HepG2 (cell line): ENCODE data around the gene GPR156. TPM values are rescaled to one million over a fixed set of nuclear protein-coding genes. Genes with fewer than 3 reads are reported as not detected.

Source experiments
- ATAC-seq: fragments of 200-7000 bp; cut with Tn5 transposase; 3 replicates; pipeline ENCODE4 v1.9.1; 2020; ENCODE audit warnings: mild to moderate bottlenecking, moderate library complexity
- BruUV-seq: library from RNA; stranded (reverse); fragments of 400-500 nt; replicated peaks from 2 replicates; lab custom pipeline; 2021; lab: Mats Ljungman, UMichigan
- CTCF ChIA-PET: fragments of 300-600 bp; formaldehyde crosslinking; extraction: SDS; loops from one replicate; lab custom pipeline; 2021; ENCODE audit warnings: low total read pairs, inconsistent platforms, low intra/inter-chr PET ratio; lab: Yijun Ruan, JAX
- POLR2A ChIA-PET: fragments of 350-600 bp; sonication (Branson Sonifier 250); formaldehyde crosslinking; loops from one replicate; lab custom pipeline; 2020; ENCODE audit warnings: antibody characterized with exemption, inconsistent platforms; lab: Yijun Ruan, JAX
- DNase-seq: peaks from one replicate; pipeline ENCODE4 v3.0.0-alpha.2; 2015; ENCODE audit warnings: low spot score
- FAIRE-seq: peaks from 3 replicates; lab custom pipeline; 2011; peaks lifted over from hg19 to GRCh38; lab: Jason Lieb, UNC
- H2AFZ ChIP-seq: one replicate; pipeline ENCODE4 v1.6.1; 2011; ENCODE audit warnings: low read length, inconsistent platforms
- H3K27ac ChIP-seq: fragments of 300-600 bp; 3 replicates; pipeline ENCODE4 v1.8.0; 2011; ENCODE audit warnings: mixed run types, mild to moderate bottlenecking, mixed read lengths, low read length, inconsistent platforms; ENCODE audit not compliant: insufficient read depth; ENCODE audit errors: extremely low read length
- H3K27me3 ChIP-seq, 2 experiments: fragments of 200-600 bp in 1 of 2; 2 replicates in 1 of 2; 3 replicates in 1 of 2; pipeline versions ENCODE4 v1.6.0 to v1.8.0; 2011; ENCODE audit warnings: low read length in 2 of 2, mild to moderate bottlenecking in 2 of 2, moderate library complexity in 2 of 2, inconsistent platforms in 1 of 2; ENCODE audit not compliant: insufficient read depth in 2 of 2, control insufficient read depth in 1 of 2
- H3K36me3 ChIP-seq, 2 experiments: fragments of 200-600 bp in 1 of 2; replicated peaks in 1 of 2; 2 replicates in 1 of 2; 3 replicates in 1 of 2; pipeline versions ENCODE4 v1.5.1 to v1.8.0; 2011; ENCODE audit warnings: low read length in 2 of 2, inconsistent platforms in 1 of 2; ENCODE audit not compliant: insufficient read depth in 2 of 2, control insufficient read depth in 1 of 2
- H3K4me1 ChIP-seq: 2 replicates; pipeline ENCODE4 v1.5.1; 2012; ENCODE audit warnings: low read length, inconsistent platforms; ENCODE audit not compliant: insufficient read depth
- H3K4me2 ChIP-seq: 2 replicates; pipeline ENCODE4 v1.6.0; 2011; ENCODE audit warnings: low read depth, low read length, inconsistent platforms
- H3K4me3 ChIP-seq, 3 experiments: fragments of 200-600 bp in 1 of 3; sonication (generic), shearing (Covaris generic) in 1 of 3; replicated peaks in 1 of 3; 2 replicates each; pipeline ENCODE4 v1.5.1; 2011 to 2016; ENCODE audit warnings: low read length in 3 of 3, inconsistent platforms in 2 of 3, low read depth in 2 of 3, mild to moderate bottlenecking in 2 of 3, control low read depth in 1 of 3, mixed read lengths in 1 of 3; ENCODE audit not compliant: insufficient read depth in 1 of 3
- H3K79me2 ChIP-seq: one replicate; pipeline ENCODE4 v1.6.1; 2011; ENCODE audit warnings: low read length, inconsistent platforms; ENCODE audit not compliant: insufficient read depth
- H3K9ac ChIP-seq: 2 replicates; pipeline ENCODE4 v1.6.0; 2011; ENCODE audit warnings: mild to moderate bottlenecking, low read depth, low read length, inconsistent platforms; ENCODE audit not compliant: insufficient read depth
- H3K9me3 ChIP-seq: 2 replicates; pipeline ENCODE4 v1.5.1; 2012; ENCODE audit warnings: mild to moderate bottlenecking, low read length
- H4K20me1 ChIP-seq: 2 replicates; pipeline ENCODE4 v1.6.0; 2011; ENCODE audit warnings: inconsistent platforms, mild to moderate bottlenecking, low read length, moderate library complexity; ENCODE audit not compliant: insufficient read depth
- ARHGAP35 ChIP-seq: sonication (generic); formaldehyde crosslinking; IDR thresholded peaks from 2 replicates; pipeline ENCODE4 v1.9.0; 2022; ENCODE audit warnings: mild to moderate bottlenecking, inconsistent platforms, moderate library complexity, missing genetic modification reagents, borderline replicate concordance
- CENPX ChIP-seq: sonication (generic); formaldehyde crosslinking; IDR thresholded peaks from 2 replicates; pipeline ENCODE4 v1.9.0; 2021; ENCODE audit warnings: mild to moderate bottlenecking, missing genetic modification reagents, moderate library complexity
- ELF3 ChIP-seq: IDR thresholded peaks from 2 replicates; pipeline ENCODE4 v1.6.1; 2016; ENCODE audit warnings: missing genetic modification reagents, missing compliant biosample characterization
- EP300 ChIP-seq, 3 experiments: sonication (generic) in 1 of 3; formaldehyde crosslinking in 1 of 3; IDR thresholded peaks; 2 replicates each; pipeline versions ENCODE4 v1.5.1 to v1.6.1; 2011 to 2020; ENCODE audit warnings: low read depth in 2 of 3, low read length in 2 of 3, borderline replicate concordance in 1 of 3, improper control_type of control experiment in 1 of 3, mild to moderate bottlenecking in 1 of 3, missing genetic modification reagents in 1 of 3, moderate library complexity in 1 of 3
- GATA4 ChIP-seq: sonication (generic); IDR thresholded peaks from 2 replicates; pipeline ENCODE4 v1.6.1; 2016; ENCODE audit warnings: antibody characterized with exemption, low read depth, borderline replicate concordance
- NR1H2 ChIP-seq: sonication (generic); formaldehyde crosslinking; IDR thresholded peaks from 2 replicates; pipeline ENCODE4 v1.8.1; 2022; ENCODE audit warnings: low read depth, missing genetic modification reagents, borderline replicate concordance
- POLR2A ChIP-seq, 2 experiments: IDR thresholded peaks; 2 replicates each; pipeline ENCODE4 v1.6.1; 2011; ENCODE audit warnings: low read depth in 2 of 2, low read length in 2 of 2, mild to moderate bottlenecking in 1 of 2, moderate library complexity in 1 of 2; ENCODE audit not compliant: insufficient read depth in 1 of 2
- POLR2G ChIP-seq: fragments of 200-400 bp; formaldehyde crosslinking; IDR thresholded peaks from 2 replicates; pipeline ENCODE4 v1.6.1; 2018; ENCODE audit warnings: mild to moderate bottlenecking, low read depth, low read length, moderate library complexity
- SAFB2 ChIP-seq: sonication (generic); formaldehyde crosslinking; IDR thresholded peaks from 2 replicates; pipeline ENCODE4 v1.5.1; 2020; ENCODE audit warnings: missing genetic modification reagents, low read depth, mild to moderate bottlenecking, borderline replicate concordance
- TBX2 ChIP-seq: sonication (generic); formaldehyde crosslinking; IDR thresholded peaks from 2 replicates; pipeline ENCODE4 v1.5.0; 2020; ENCODE audit warnings: missing genetic modification reagents, mild to moderate bottlenecking, borderline replicate concordance
- ZNF329 ChIP-seq: sonication (generic); formaldehyde crosslinking; IDR thresholded peaks from 2 replicates; pipeline ENCODE4 v1.9.0; 2021; ENCODE audit warnings: low read depth, mild to moderate bottlenecking, missing genetic modification reagents
- ZNF878 ChIP-seq: sonication (generic); formaldehyde crosslinking; IDR thresholded peaks from 2 replicates; pipeline ENCODE4 v1.8.1; 2023; ENCODE audit warnings: mild to moderate bottlenecking, missing genetic modification reagents, moderate library complexity
- in situ Hi-C: cut with HindIII; loops from 2 replicates; pipeline ENCODE4 v1.10.0; 2017; ENCODE audit warnings: low pct_unique_long_range_greater_than_20kb; ENCODE audit not compliant: extremely low pct_ligation_motif_present
- intact Hi-C: fragments of 100-400 bp; cut with micrococcal nuclease; formaldehyde crosslinking; loops from one replicate; pipeline ENCODE4 v1.10.0; 2022; ENCODE audit not compliant: unreplicated experiment
- polyA plus RNA-seq, 8 experiments: library from polyadenylated mRNA; depleted of rRNA in 3 of 8; stranded (reverse) in 7 of 8; unstranded in 1 of 8; fragments of >200 nt; fragmentation: Illumina TruSeq in 4 of 8; extraction: Trizol in 4 of 8; gene quantifications; 2 replicates each; pipeline versions ENCODE4 v1.2.1 to v1.2.3, GENCODE V29; 2011 to 2016; ENCODE audit warnings: low read depth in 4 of 8, missing spikeins in 1 of 8, mixed read lengths in 1 of 8; ENCODE audit not compliant: insufficient read depth in 1 of 8
- total RNA-seq, 5 experiments: library from RNA; depleted of rRNA; stranded (reverse); fragments of >200 nt; fragmentation: Illumina TruSeq; extraction: Trizol; gene quantifications; 2 replicates each; pipeline ENCODE4 v1.2.3, GENCODE V29; 2016; ENCODE audit warnings: low read depth in 1 of 5
- TF ChIP-seq, protein P1 (sequence below): sonication (generic); formaldehyde crosslinking; conservative IDR thresholded peaks from 2 replicates; pipeline ENCODE4 v1.4.0; 2020; ENCODE audit warnings: mild to moderate bottlenecking, missing genetic modification reagents, moderate library complexity
- TF ChIP-seq, protein P2 (sequence below): IDR thresholded peaks from 2 replicates; pipeline ENCODE4 v1.6.1; 2016
- TF ChIP-seq, protein P3 (sequence below): sonication (generic); formaldehyde crosslinking; IDR thresholded peaks from 2 replicates; pipeline ENCODE4 v1.5.0; 2020; ENCODE audit warnings: mild to moderate bottlenecking, missing genetic modification reagents, moderate library complexity

GPR156 gene
- total and polyA plus RNA-seq, 2 of the 13 experiments (the other 11 are each of a cell fraction or from before 2014, with no cell fraction given): not detected

DNA sequence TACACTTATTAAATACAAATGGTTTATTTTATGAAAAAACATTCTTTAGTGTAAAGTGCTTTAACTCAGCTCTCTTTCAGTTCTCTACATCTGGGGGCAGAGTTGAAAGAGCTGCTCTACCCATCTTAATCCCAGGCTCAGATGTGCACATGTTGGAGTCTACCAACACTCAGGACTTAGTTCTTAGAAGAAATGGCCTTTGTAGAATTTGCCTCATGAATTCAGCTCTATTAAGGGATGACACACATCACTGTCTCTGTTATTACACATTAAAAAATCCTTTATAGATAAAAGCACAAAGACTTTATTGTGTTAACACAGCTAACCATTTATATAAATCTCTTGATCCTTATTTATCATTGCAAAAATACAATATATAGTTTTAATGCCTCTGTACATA, 159.0 kb downstream of the GPR156 start:
- in situ Hi-C loops: no loop called here
- Histone ChIP-seq H3K27me3 (no peaks in the 10 kb centered on the region), H3K9me3 (no peaks in the 10 kb centered on the region), H4K20me1 (no peaks in the 10 kb centered on the region), H3K9ac (no peak overlapping the region), H3K4me1 (no peaks in the 10 kb centered on the region), H3K79me2 (no peaks in the 10 kb centered on the region), H2AFZ (no peak overlapping the region), H3K4me2 (no peak overlapping the region), H3K36me3 (no peaks in the 10 kb centered on the region), H3K27ac (no peak overlapping the region), H3K4me3 (no peak overlapping the region)
- no TSS peak for BruUV-seq
- no peak for DNase-seq
- TF ChIP-seq ZNF878 (CRISPR knock-in tag) (no peak), ARHGAP35 (CRISPR knock-in tag) (no peak), ZNF329 (no peak), CENPX (no peak), POLR2G (no peak), POLR2A (IDR thresholded peaks at IDR 0.05; ENCODE audit: insufficient read depth in 1 of 2, low read depth in 2 of 2, low read length in 2 of 2) (no peak), EP300 (IDR thresholded peaks at IDR 0.05; ENCODE audit: low read depth in 2 of 2, low read length in 2 of 2) (no peak), EP300 (CRISPR knock-in tag; IDR thresholded peaks at IDR 0.05; ENCODE audit: borderline replicate concordance) (no peak), ELF3 (no peak), TBX2 (CRISPR knock-in tag) (no peak), NR1H2 (CRISPR knock-in tag) (no peak), SAFB2 (CRISPR knock-in tag) (no peak), GATA4 (no peak)
- TF ChIP-seq, protein P1, sequence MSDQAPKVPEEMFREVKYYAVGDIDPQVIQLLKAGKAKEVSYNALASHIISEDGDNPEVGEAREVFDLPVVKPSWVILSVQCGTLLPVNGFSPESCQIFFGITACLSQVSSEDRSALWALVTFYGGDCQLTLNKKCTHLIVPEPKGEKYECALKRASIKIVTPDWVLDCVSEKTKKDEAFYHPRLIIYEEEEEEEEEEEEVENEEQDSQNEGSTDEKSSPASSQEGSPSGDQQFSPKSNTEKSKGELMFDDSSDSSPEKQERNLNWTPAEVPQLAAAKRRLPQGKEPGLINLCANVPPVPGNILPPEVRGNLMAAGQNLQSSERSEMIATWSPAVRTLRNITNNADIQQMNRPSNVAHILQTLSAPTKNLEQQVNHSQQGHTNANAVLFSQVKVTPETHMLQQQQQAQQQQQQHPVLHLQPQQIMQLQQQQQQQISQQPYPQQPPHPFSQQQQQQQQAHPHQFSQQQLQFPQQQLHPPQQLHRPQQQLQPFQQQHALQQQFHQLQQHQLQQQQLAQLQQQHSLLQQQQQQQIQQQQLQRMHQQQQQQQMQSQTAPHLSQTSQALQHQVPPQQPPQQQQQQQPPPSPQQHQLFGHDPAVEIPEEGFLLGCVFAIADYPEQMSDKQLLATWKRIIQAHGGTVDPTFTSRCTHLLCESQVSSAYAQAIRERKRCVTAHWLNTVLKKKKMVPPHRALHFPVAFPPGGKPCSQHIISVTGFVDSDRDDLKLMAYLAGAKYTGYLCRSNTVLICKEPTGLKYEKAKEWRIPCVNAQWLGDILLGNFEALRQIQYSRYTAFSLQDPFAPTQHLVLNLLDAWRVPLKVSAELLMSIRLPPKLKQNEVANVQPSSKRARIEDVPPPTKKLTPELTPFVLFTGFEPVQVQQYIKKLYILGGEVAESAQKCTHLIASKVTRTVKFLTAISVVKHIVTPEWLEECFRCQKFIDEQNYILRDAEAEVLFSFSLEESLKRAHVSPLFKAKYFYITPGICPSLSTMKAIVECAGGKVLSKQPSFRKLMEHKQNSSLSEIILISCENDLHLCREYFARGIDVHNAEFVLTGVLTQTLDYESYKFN (CRISPR knock-in tag): no peak
- TF ChIP-seq, protein P2, sequence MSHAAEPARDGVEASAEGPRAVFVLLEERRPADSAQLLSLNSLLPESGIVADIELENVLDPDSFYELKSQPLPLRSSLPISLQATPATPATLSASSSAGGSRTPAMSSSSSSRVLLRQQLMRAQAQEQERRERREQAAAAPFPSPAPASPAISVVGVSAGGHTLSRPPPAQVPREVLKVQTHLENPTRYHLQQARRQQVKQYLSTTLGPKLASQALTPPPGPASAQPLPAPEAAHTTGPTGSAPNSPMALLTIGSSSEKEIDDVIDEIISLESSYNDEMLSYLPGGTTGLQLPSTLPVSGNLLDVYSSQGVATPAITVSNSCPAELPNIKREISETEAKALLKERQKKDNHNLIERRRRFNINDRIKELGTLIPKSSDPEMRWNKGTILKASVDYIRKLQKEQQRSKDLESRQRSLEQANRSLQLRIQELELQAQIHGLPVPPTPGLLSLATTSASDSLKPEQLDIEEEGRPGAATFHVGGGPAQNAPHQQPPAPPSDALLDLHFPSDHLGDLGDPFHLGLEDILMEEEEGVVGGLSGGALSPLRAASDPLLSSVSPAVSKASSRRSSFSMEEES (CRISPR knock-in tag): no peak
- TF ChIP-seq, protein P3, sequence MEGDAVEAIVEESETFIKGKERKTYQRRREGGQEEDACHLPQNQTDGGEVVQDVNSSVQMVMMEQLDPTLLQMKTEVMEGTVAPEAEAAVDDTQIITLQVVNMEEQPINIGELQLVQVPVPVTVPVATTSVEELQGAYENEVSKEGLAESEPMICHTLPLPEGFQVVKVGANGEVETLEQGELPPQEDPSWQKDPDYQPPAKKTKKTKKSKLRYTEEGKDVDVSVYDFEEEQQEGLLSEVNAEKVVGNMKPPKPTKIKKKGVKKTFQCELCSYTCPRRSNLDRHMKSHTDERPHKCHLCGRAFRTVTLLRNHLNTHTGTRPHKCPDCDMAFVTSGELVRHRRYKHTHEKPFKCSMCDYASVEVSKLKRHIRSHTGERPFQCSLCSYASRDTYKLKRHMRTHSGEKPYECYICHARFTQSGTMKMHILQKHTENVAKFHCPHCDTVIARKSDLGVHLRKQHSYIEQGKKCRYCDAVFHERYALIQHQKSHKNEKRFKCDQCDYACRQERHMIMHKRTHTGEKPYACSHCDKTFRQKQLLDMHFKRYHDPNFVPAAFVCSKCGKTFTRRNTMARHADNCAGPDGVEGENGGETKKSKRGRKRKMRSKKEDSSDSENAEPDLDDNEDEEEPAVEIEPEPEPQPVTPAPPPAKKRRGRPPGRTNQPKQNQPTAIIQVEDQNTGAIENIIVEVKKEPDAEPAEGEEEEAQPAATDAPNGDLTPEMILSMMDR (CRISPR knock-in tag): no peak
- ATAC-seq: no peak
- intact Hi-C loops: no loop called here
- CTCF ChIA-PET: no interaction called here
- no peak for FAIRE-seq
- POLR2A ChIA-PET: interaction anchor here (1.7 kb wide), 1 partner anchor 31 kb away, joined by 4 read pairs; no protein-coding TSS in a partner anchor
